K562 (cell line): Measurements from ENCODE around the gene ACSF2. TPM values are rescaled to one million over a fixed set of nuclear protein-coding genes. Genes with fewer than 3 reads are reported as not detected.
A peak's percentile ranks its signal among the peaks of the same experiment; 100 is the strongest.

Experiments used
- ATAC-seq: fragments of 200-7000 bp; cut with Tn5 transposase; 3 replicates; pipeline ENCODE4 v1.9.1; 2020; ENCODE audit warnings: moderate library complexity
- BruUV-seq: library from RNA; stranded (reverse); fragments of 400-500 nt; replicated peaks from 2 replicates; lab custom pipeline; 2021; lab: Mats Ljungman, UMichigan
- CTCF ChIA-PET: fragments of 300-600 bp; formaldehyde crosslinking; extraction: SDS; loops from one replicate; lab custom pipeline; 2021; ENCODE audit warnings: low intra/inter-chr PET ratio; lab: Yijun Ruan, JAX
- POLR2A ChIA-PET: fragments of 300-600, 350-650 bp; sonication (Branson Sonifier 250); formaldehyde crosslinking; extraction: SDS; loops from one replicate; lab custom pipeline; 2021; ENCODE audit warnings: antibody characterized with exemption, inconsistent platforms; lab: Yijun Ruan, JAX
- DNase-seq, 4 experiments: peaks; one replicate each; pipeline versions ENCODE4 v3.0.0 to v3.0.0-alpha.2; 2011 to 2018; ENCODE audit warnings: low spot score in 3 of 4, mixed read lengths in 3 of 4; ENCODE audit errors: extremely low read depth in 1 of 4
- FAIRE-seq: peaks from 2 replicates; lab custom pipeline; 2011; peaks lifted over from hg19 to GRCh38; lab: Jason Lieb, UNC
- H2AFZ ChIP-seq: 2 replicates; pipeline ENCODE4 v1.6.0; 2011; ENCODE audit warnings: low read depth, low read length, control low read depth, inconsistent platforms
- H3K27ac ChIP-seq: fragments of 200-600 bp; 3 replicates; pipeline ENCODE4 v1.8.0; 2011; ENCODE audit warnings: low read depth, mild to moderate bottlenecking, control low read depth, inconsistent platforms, low read length, moderate library complexity, mixed read lengths; ENCODE audit errors: extremely low read depth
- H3K27me3 ChIP-seq, 2 experiments: fragments of 300-600 bp in 1 of 2; 2 replicates in 1 of 2; 3 replicates in 1 of 2; pipeline versions ENCODE4 v1.6.0 to v1.8.0; 2011; ENCODE audit warnings: inconsistent platforms in 2 of 2, low read length in 2 of 2, mild to moderate bottlenecking in 1 of 2, mixed read lengths in 1 of 2, moderate library complexity in 1 of 2; ENCODE audit not compliant: control insufficient read depth in 2 of 2, insufficient read depth in 2 of 2
- H3K36me3 ChIP-seq: fragments of 300-600 bp; 3 replicates; pipeline ENCODE4 v1.8.0; 2011; ENCODE audit warnings: mild to moderate bottlenecking, low read length, inconsistent platforms; ENCODE audit not compliant: control insufficient read depth, insufficient read depth
- H3K4me1 ChIP-seq, 2 experiments: fragments of 200-600 bp in 1 of 2; replicated peaks in 1 of 2; 2 replicates in 1 of 2; 3 replicates in 1 of 2; pipeline versions ENCODE4 v1.5.1 to v1.8.0; 2011; ENCODE audit warnings: inconsistent platforms in 2 of 2, low read length in 2 of 2, mild to moderate bottlenecking in 1 of 2, mixed read lengths in 1 of 2, moderate library complexity in 1 of 2; ENCODE audit not compliant: control insufficient read depth in 2 of 2, insufficient read depth in 2 of 2
- H3K4me2 ChIP-seq: 2 replicates; pipeline ENCODE4 v1.6.1; 2011; ENCODE audit warnings: low read length, control low read depth, inconsistent platforms, mixed read lengths; ENCODE audit not compliant: insufficient read depth
- H3K4me3 ChIP-seq: fragments of 200-600 bp; sonication (generic), shearing (Covaris generic); 2 replicates; pipeline ENCODE4 v1.5.1; 2016; ENCODE audit warnings: control low read depth, inconsistent platforms
- H3K79me2 ChIP-seq: fragments of 200-600 bp; 3 replicates; pipeline ENCODE4 v1.8.0; 2011; ENCODE audit warnings: low read length, inconsistent platforms; ENCODE audit not compliant: control insufficient read depth, insufficient read depth
- H3K9ac ChIP-seq, 2 experiments: 2 replicates each; pipeline versions ENCODE4 v1.6.0 to v1.6.1; 2011; ENCODE audit warnings: low read depth in 2 of 2, low read length in 2 of 2, control low read depth in 1 of 2, inconsistent platforms in 1 of 2, mild to moderate bottlenecking in 1 of 2, mixed read lengths in 1 of 2; ENCODE audit not compliant: insufficient read depth in 1 of 2
- H3K9me1 ChIP-seq: one replicate; pipeline ENCODE4 v1.6.0; 2011; ENCODE audit warnings: inconsistent platforms, mild to moderate bottlenecking, low read length, moderate library complexity; ENCODE audit not compliant: control insufficient read depth, insufficient read depth
- H3K9me3 ChIP-seq: replicated peaks from 2 replicates; pipeline ENCODE4 v1.5.1; 2011; ENCODE audit warnings: low read depth, low read length, inconsistent platforms; ENCODE audit not compliant: control insufficient read depth, insufficient read depth
- H4K20me1 ChIP-seq: replicated peaks from 2 replicates; pipeline ENCODE4 v1.6.1; 2011; ENCODE audit warnings: low read length, inconsistent platforms, mixed read lengths; ENCODE audit not compliant: control insufficient read depth, insufficient read depth
- AFF1 ChIP-seq, 2 experiments: fragments of 450-650 bp; IDR thresholded peaks; 2 replicates each; pipeline ENCODE4 v1.6.1; 2018; ENCODE audit warnings: mild to moderate bottlenecking in 2 of 2, low read depth in 1 of 2; ENCODE audit not compliant: partially characterized antibody in 2 of 2
- EGR1 ChIP-seq: fragments of 450-650 bp; conservative IDR thresholded peaks from 2 replicates; pipeline ENCODE4 v1.6.1; 2017; ENCODE audit warnings: mild to moderate bottlenecking
- EP400 ChIP-seq: fragments of 450-650 bp; IDR thresholded peaks from 2 replicates; pipeline ENCODE4 v1.6.1; 2017; ENCODE audit warnings: antibody characterized with exemption, mild to moderate bottlenecking, moderate library complexity
- NFE2L1 ChIP-seq: fragments of 450-650 bp; IDR thresholded peaks from 2 replicates; pipeline ENCODE4 v1.6.1; 2016; ENCODE audit warnings: missing genetic modification characterization, low read depth, mild to moderate bottlenecking, missing compliant biosample characterization, moderate library complexity, borderline replicate concordance
- WGBS: fragments of 100-300 bp; shearing (Covaris generic); methylation state at CpG from one replicate; pipeline ENCODE4 v1.1.6; 2016; ENCODE audit warnings: low coverage, mixed read lengths; ENCODE audit not compliant: insufficient coverage; ENCODE audit errors: missing lambda C conversion rate; 5-methylcytosine and 5-hydroxymethylcytosine counted together
- in situ Hi-C: fragments of 300-500 bp; cut with MboI; formaldehyde crosslinking; loops from 4 replicates; pipeline ENCODE4 v1.15.0; 2018; ENCODE audit warnings: inconsistent platforms, mixed read lengths
- intact Hi-C: fragments of 100-400 bp; cut with micrococcal nuclease; formaldehyde crosslinking; loops from 2 replicates; pipeline ENCODE4 v1.14.2; 2022
- polyA plus RNA-seq, 8 experiments: library from polyadenylated mRNA; depleted of rRNA in 4 of 8; stranded (reverse) in 5 of 8; unstranded in 3 of 8; fragments of >200 nt; fragmentation: Nextera tagmentation in 2 of 8; fragmentation: Illumina TruSeq in 1 of 8; extraction: Ambion mirVana in 2 of 8; extraction: Trizol in 1 of 8; gene quantifications; 2 replicates each; pipeline versions ENCODE4 v1.2.1 to v1.2.3, GENCODE V29; 2011 to 2014; ENCODE audit warnings: inconsistent platforms in 1 of 8, missing spikeins in 1 of 8
- total RNA-seq, 7 experiments: library from RNA; depleted of rRNA in 6 of 7; stranded (reverse); fragments of >200 nt in 6 of 7; fragmentation: Illumina TruSeq in 2 of 7; extraction: Trizol in 2 of 7; gene quantifications; 2 replicates each; pipeline versions ENCODE4 v1.2.1 to v1.2.3, GENCODE V29; 2011 to 2021; ENCODE audit warnings: low replicate concordance in 1 of 7

Gene ACSF2
- total and polyA plus RNA-seq, 9 of the 15 experiments (the other 6 are each of a cell fraction or from before 2014, with no cell fraction given): 0.89 to 6.1 (median 3.5) TPM

DNA sequence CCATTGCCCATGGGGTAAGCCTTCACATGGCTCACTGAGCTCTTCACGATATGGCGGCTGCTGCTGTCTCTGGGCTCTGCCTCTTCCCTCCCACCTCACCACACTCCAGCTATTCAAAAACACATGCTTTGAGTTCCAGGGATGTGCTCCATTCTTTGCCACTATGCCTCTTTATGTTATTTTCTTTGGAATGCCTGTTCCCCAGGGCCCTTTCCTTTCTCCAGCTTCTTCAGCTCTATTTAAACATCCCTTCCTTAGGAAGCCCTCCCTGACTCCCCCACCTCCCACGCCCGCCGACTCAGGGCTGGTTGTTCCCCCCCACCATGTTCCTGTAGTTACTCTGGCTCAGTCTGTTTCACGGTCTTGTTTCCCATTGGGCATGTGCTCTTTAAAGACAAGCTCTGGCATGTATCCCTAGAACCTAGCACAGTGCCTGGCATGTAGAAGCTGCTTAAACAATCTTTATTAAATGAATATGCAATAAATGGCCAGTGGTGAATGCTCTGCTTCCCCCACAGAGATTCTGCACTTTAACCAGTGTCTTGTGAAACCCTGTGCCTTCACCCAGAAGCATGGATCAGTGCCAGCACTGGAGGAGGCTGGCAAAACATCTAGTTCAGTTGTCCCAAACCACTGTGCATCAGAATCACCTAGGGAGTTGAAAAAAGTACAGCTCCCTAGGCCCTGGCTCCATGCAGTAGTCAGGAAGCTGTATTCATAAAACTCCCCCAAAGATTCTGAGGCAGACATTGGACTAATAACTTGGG, 89.1 kb downstream of the ACSF2 start:
- no peaks in the 10 kb centered on the region for H3K9me1 ChIP-seq
- no peaks in the 10 kb centered on the region for H3K4me1 ChIP-seq
- no TSS peak for BruUV-seq
- H3K27ac ChIP-seq: no peak overlapping the region
- WGBS: 17% methylated on average over 6 of the region's 6 CpGs
- ChIA-PET CTCF (no interaction called here), POLR2A (no interaction called here)
- no peak overlapping the region for H2AFZ ChIP-seq
- TF ChIP-seq EP400: no peak
- peak; percentile 47; the same call in 1 of the 2 replicates for TF ChIP-seq EGR1
- TF ChIP-seq AFF1 (IDR thresholded peaks at IDR 0.05; ENCODE audit: low read depth in 1 of 2, partially characterized antibody in 2 of 2): no peak
- no peak for TF ChIP-seq NFE2L1 (tag)
- ATAC-seq (no peak), DNase-seq (no peak), FAIRE-seq (no peak)
- H3K79me2 ChIP-seq: no peaks in the 10 kb centered on the region
- H3K4me3 ChIP-seq: no peak overlapping the region
- H3K36me3 ChIP-seq: no peaks in the 10 kb centered on the region
- peaks cover 14 to 29% of the 10 kb centered on the region in 2 experiments; a peak in 3 of 5 replicates for H3K27me3 ChIP-seq
- intact Hi-C loops (no loop called here), in situ Hi-C loops (no loop called here)
- no peaks in the 10 kb centered on the region for H4K20me1 ChIP-seq
- no peak overlapping the region for H3K9ac ChIP-seq
- no peak overlapping the region for H3K4me2 ChIP-seq
- H3K9me3 ChIP-seq: no peaks in the 10 kb centered on the region
